ENCODE data around the gene ALOX15B.

ALOX15B gene, protein sequence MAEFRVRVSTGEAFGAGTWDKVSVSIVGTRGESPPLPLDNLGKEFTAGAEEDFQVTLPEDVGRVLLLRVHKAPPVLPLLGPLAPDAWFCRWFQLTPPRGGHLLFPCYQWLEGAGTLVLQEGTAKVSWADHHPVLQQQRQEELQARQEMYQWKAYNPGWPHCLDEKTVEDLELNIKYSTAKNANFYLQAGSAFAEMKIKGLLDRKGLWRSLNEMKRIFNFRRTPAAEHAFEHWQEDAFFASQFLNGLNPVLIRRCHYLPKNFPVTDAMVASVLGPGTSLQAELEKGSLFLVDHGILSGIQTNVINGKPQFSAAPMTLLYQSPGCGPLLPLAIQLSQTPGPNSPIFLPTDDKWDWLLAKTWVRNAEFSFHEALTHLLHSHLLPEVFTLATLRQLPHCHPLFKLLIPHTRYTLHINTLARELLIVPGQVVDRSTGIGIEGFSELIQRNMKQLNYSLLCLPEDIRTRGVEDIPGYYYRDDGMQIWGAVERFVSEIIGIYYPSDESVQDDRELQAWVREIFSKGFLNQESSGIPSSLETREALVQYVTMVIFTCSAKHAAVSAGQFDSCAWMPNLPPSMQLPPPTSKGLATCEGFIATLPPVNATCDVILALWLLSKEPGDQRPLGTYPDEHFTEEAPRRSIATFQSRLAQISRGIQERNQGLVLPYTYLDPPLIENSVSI

DNA sequence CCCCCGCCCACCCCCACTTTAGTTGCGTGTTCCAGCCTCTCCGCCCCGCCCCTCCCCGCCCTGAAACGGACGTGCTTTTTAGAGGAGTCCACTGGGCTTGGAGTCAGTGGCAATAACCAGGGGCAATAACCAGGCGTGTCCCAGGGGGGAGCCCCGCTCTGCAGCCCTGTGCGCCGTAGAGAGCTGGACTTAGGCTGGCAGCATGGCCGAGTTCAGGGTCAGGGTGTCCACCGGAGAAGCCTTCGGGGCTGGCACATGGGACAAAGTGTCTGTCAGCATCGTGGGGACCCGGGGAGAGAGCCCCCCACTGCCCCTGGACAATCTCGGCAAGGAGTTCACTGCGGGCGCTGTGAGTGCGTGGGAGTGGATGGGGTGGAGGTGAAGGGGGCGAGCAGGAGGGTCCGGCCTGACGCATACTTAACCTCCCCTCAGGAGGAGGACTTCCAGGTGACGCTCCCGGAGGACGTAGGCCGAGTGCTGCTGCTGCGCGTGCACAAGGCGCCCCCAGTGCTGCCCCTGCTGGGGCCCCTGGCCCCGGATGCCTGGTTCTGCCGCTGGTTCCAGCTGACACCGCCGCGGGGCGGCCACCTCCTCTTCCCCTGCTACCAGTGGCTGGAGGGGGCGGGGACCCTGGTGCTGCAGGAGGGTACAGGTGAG, at the start of gene ALOX15B:
Gene ALOX15B, plus strand, starts transcription at position 106 of the 657 bp plus-strand sequence. Its CDS starts 97 bp downstream, at position 203.
- no peak for DNase-seq

DNA sequence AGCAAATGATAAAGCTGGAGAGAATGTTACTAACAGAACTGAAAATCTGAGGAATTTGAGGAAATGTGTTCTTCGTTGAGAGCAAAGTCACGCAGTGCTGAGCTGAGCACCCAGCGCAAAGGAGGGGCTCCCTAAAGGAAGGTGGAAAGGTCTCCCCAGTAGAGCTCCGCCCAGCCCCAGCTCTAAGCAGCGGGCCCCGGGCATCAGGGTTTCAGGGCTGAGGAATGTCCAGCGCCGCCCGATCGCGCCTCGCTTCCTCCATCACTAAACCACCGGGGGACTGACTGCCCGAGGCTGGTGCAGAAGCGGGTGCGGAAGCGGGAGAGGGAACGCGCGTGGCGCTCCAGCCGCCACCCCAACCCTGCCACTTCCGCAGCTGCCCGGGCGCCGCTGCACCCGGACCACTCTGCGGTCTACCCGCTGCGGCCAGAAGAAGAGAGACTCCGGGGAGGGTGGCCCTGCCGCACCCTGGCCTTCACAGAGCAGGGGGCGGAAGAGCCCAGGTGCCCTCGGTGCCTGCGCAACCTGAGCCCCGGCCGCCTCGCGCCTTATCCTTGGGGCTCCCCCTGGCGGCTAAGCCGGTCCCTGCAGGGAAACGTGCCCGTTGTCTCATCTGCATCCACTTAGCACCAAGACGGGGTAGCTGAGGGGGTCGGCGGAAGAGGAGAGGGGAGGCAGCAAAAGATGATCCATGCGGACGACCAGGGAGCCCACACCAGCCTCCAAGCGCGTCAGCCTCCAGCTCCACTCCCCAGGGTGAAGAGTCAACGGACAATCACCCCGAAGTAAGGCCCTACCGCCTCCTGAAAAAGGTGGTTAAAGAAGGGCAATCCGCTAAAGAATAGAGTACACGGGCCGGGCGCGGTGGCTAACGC, 48.8 kb upstream of the ALOX15B start:
- DNase-seq, result peak; percentile 71

- DNase-seq, result no peak
Observed at GRCh38 chr17:7992516-7992915, 46.3 kb upstream of the ALOX15B start.

DNA sequence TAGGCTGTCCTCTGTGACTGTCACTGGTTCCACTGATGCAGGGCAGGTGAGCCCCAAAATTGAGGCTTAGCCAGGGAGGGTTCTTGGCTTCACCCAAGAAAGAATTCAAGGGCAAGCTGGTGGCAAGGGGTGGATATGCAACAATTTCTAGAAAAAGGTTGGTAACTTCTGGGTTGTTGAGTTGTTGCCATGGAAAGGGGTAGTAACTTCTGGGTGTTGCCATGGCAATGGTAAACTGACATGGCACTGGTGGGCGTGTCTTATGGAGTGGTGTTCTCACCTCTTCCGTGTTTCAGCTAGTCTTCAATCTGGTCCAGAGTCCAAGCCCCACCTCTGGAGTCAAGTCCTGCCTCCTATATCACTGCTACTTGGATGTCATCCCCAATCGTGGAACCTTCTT, 45.9 kb upstream of the ALOX15B start:
- no peak for DNase-seq

DNA sequence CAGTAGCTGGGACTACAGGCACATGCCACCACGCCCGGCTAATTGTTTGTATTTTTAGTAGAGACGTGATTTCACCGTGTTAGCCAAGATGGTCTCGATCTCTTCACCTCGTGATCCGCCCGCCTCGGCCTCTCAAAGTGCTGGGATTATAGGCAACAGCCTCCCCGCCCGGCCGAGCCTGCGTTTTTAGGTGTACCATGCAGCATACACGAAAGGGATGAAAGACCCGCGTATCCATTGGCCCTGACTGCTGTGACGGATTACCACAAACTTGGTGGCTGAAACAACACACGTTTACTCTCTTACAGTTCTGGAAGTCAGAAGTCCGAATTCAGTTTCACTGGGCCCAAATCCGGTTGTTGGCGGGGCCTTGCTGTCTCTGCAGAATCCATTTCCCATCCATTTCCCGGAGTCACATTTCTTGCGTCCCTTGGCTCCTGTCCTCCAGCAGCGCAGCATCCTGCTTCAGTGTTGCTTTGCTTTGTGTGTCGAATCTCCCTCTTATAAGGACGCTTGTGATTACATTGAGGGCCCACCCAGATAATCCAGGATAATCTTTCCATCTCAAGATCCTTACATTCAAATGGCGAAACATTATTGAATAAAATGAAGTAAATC, 44.8 kb upstream of the ALOX15B start:
- no peak for DNase-seq

- no peak for DNase-seq
Observed at GRCh38 chr17:7995724-7996123, 43.1 kb upstream of the ALOX15B start.

- DNase-seq, result peak; percentile 57
Observed at GRCh38 chr17:7997186-7997585, 41.7 kb upstream of the ALOX15B start.

GRCh38 chr17:8001976-8002720, 36.7 kb upstream of the ALOX15B start, which contains the start of gene GUCY2D:
Gene GUCY2D (plus strand): TSS chr17:8002615. CDS start chr17:8003048, 433 bp downstream.
- no peak for DNase-seq

GRCh38 chr17:8002721-8003593, 35.9 kb upstream of the ALOX15B start:
- DNase-seq, result no peak

GRCh38 chr17:8003594-8004181, 35.2 kb upstream of the ALOX15B start:
- no peak for DNase-seq

DNA sequence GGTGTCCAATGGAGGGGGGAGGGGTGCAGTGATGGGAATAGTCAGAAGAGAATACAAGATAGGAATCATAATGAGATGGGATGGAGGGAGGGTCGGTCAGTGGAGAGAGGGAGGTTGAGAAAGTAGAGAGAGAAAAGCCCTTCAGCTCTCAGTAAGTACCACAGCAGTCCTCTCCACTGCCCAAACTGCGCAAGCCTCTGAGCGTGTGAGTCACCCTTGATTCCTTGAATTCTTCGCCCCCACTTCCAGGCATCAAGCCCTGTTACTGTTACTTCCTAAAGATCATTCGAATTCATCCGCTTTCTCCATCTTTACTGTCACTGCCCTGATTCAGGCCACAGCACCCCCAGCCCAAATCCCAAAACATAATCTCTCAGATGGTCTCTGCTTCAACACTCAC, 34.0 kb upstream of the ALOX15B start:
- no peak for DNase-seq

DNA sequence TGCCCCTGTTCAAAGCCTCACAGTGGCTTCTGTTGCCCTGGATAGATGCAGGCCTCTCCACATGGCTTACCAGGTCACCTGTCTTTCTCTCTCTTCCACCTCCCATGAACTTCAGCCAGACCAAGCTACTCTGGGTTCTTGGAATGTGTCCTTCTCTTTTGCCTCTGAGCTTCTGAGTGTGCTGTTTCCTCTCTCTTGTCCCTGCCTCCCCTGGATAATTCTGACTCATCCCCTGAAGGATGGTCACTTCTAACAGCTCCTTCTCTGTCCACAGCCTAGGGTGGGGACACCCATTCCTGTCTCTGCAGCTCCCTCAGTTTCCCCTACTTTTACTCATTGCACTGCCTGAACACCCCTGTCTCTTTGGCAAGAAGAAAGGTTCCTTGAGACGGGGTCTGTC, 33.5 kb upstream of the ALOX15B start:
- no peak for DNase-seq

DNA sequence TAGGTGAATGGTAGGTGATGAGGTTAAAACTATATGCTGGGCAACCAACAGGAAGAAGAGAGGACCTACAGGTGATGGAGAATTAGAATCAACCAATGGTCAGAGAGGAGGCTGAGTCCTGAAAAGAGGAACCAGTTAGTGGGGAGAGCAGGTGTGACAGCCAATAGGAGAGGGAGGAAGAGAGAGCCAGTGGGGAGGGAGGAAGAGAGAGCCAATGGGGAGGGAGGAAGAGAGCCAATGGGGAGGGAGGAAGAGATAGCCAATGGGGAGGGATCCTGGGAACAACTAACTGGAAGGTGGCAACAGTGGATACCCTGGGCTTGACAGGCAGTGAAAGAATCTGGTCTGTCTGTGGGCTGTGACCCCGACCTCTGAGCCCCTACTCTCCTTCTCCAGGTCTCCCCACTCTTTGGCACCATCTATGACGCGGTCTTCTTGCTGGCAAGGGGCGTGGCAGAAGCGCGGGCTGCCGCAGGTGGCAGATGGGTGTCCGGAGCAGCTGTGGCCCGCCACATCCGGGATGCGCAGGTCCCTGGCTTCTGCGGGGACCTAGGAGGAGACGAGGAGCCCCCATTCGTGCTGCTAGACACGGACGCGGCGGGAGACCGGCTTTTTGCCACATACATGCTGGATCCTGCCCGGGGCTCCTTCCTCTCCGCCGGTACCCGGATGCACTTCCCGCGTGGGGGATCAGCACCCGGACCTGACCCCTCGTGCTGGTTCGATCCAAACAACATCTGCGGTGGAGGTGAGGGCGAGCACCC, 32.7 kb upstream of the ALOX15B start:
- DNase-seq, result peak; percentile 2

- DNase-seq, result no peak
Observed at GRCh38 chr17:8006836-8007680, 31.8 kb upstream of the ALOX15B start.

DNA sequence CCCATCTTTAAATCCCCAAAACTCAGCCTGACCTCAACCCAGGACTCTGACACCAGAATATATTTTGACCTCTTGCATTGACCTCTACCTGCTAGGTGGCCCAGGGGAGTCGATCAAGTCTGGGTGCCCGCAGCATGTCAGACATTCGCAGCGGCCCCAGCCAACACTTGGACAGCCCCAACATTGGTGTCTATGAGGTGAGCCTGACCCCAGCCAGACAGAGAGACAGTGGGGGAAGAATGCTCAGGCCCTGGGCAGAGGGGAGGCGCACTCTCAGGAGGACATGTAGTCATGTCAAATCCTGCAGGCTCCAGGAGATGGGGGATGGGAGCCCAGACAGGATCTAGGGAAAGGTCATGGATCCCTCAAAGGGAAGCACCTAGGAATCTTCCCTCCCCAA, 31.0 kb upstream of the ALOX15B start:
- DNase-seq, result no peak

- DNase-seq, result no peak
Observed at GRCh38 chr17:8012045-8012580, 26.7 kb upstream of the ALOX15B start.

GRCh38 chr17:8012996-8013640, 25.7 kb upstream of the ALOX15B start:
- DNase-seq, result no peak

Measured in NCI-H1694 (cell line).